GM23338 (cell line): ENCODE data around the gene GSX1. TPM values are rescaled to one million over a fixed set of nuclear protein-coding genes. Genes with fewer than 3 reads are reported as not detected.

Experiments used
- ATAC-seq: fragments of 200-7000 bp; cut with Tn5 transposase; 3 replicates; pipeline ENCODE4 v1.9.1; 2020
- DNase-seq: peaks from one replicate; pipeline ENCODE4 v3.0.0-alpha.2; 2015; ENCODE audit warnings: low spot score
- H2AFZ ChIP-seq: fragments of 200-600 bp; sonication (generic); 2 replicates; pipeline ENCODE4 v1.8.0; 2016; ENCODE audit warnings: antibody characterized with exemption, mild to moderate bottlenecking, moderate library complexity
- H3F3A ChIP-seq: fragments of 200-600 bp; sonication (generic); replicated peaks from 2 replicates; pipeline ENCODE4 v1.8.0; 2017; ENCODE audit warnings: antibody characterized with exemption, mixed run types, low read depth
- H3K27ac ChIP-seq: fragments of 200-600 bp; sonication (generic); 2 replicates; pipeline ENCODE4 v1.6.1; 2016; ENCODE audit warnings: low read depth
- H3K27me3 ChIP-seq: fragments of 200-600 bp; sonication (generic); 2 replicates; pipeline ENCODE4 v1.8.0; 2016; ENCODE audit warnings: mild to moderate bottlenecking, mixed run types, moderate library complexity; ENCODE audit not compliant: insufficient read depth
- H3K36me3 ChIP-seq: fragments of 200-600 bp; sonication (generic); 2 replicates; pipeline ENCODE4 v1.8.0; 2016; ENCODE audit warnings: mild to moderate bottlenecking; ENCODE audit not compliant: insufficient read depth
- H3K4me1 ChIP-seq: fragments of 200-600 bp; sonication (generic); 2 replicates; pipeline ENCODE4 v1.8.0; 2016; ENCODE audit warnings: mild to moderate bottlenecking, moderate library complexity; ENCODE audit not compliant: insufficient read depth
- H3K4me2 ChIP-seq: fragments of 200-600 bp; sonication (generic); 2 replicates; pipeline ENCODE4 v1.7.1; 2017; ENCODE audit warnings: mixed run types
- H3K4me3 ChIP-seq: fragments of 200-600 bp; sonication (generic); 2 replicates; pipeline ENCODE4 v1.6.1; 2016; ENCODE audit warnings: mixed run types
- H3K79me2 ChIP-seq: fragments of 200-600 bp; sonication (generic); replicated peaks from 2 replicates; pipeline ENCODE4 v1.8.0; 2017; ENCODE audit warnings: mild to moderate bottlenecking; ENCODE audit not compliant: insufficient read depth
- H3K9me2 ChIP-seq: fragments of 200-600 bp; sonication (generic); 2 replicates; pipeline ENCODE4 v1.8.0; 2017; ENCODE audit not compliant: insufficient read depth
- H4K20me1 ChIP-seq: fragments of 200-600 bp; sonication (generic); replicated peaks from 2 replicates; pipeline ENCODE4 v1.8.0; 2017; ENCODE audit warnings: mild to moderate bottlenecking; ENCODE audit not compliant: insufficient read depth
- H3K27ac Mint-ChIP-seq: 2 replicates; pipeline ENCODE4 v1.8.0; 2020; ENCODE audit warnings: inconsistent platforms, mild to moderate bottlenecking, moderate library complexity, mixed read lengths
- H3K27me3 Mint-ChIP-seq: 3 replicates; pipeline ENCODE4 v1.8.0; 2022; ENCODE audit warnings: low read depth, mild to moderate bottlenecking, moderate library complexity, mixed read lengths, inconsistent platforms; ENCODE audit not compliant: insufficient read depth, poor library complexity
- H3K36me3 Mint-ChIP-seq: 3 replicates; pipeline ENCODE4 v1.8.0; 2021; ENCODE audit warnings: low read depth, mild to moderate bottlenecking, inconsistent platforms, moderate library complexity, mixed read lengths
- H3K4me1 Mint-ChIP-seq: 3 replicates; pipeline ENCODE4 v1.8.0; 2020; ENCODE audit warnings: mild to moderate bottlenecking, inconsistent platforms, mixed read lengths
- H3K4me3 Mint-ChIP-seq: 3 replicates; pipeline ENCODE4 v1.8.0; 2021; ENCODE audit warnings: moderate library complexity, mild to moderate bottlenecking, inconsistent platforms, mixed read lengths
- H3K9me3 Mint-ChIP-seq: 3 replicates; pipeline ENCODE4 v1.8.0; 2020; ENCODE audit warnings: moderate library complexity, mild to moderate bottlenecking, inconsistent platforms, mixed read lengths
- EZH2 ChIP-seq: fragments of 200-600 bp; sonication (generic); IDR thresholded peaks from one replicate; pipeline ENCODE4 v1.8.0; 2017; ENCODE audit warnings: antibody characterized with exemption, mild to moderate bottlenecking, low read depth; ENCODE audit not compliant: unreplicated experiment
- JUNB ChIP-seq: IDR thresholded peaks from one replicate; pipeline ENCODE4 v1.6.1; 2016; ENCODE audit warnings: antibody characterized with exemption; ENCODE audit not compliant: unreplicated experiment
- POLR2AphosphoS5 ChIP-seq: IDR thresholded peaks from 2 replicates; pipeline ENCODE4 v1.6.1; 2016; ENCODE audit warnings: antibody characterized with exemption, low read depth
- STAT1 ChIP-seq: IDR thresholded peaks from one replicate; pipeline ENCODE4 v1.6.1; 2016; ENCODE audit warnings: antibody characterized with exemption; ENCODE audit not compliant: unreplicated experiment
- polyA plus RNA-seq: library from polyadenylated mRNA; unstranded; fragments of >200 nt; fragmentation: Nextera tagmentation; extraction: Ambion mirVana; gene quantifications from 2 replicates; pipeline ENCODE4 v1.2.1, GENCODE V29; 2016
- small RNA-seq: library from RNA; depleted of rRNA; stranded (forward); fragments of <200 nt; gene quantifications from one replicate; pipeline ENCODE3, GENCODE V24; 2014; ENCODE audit warnings: low replicate concordance
- total RNA-seq: library from RNA; depleted of rRNA; stranded (reverse); fragments of >200 nt; shearing (Covaris generic); gene quantifications from 2 replicates; pipeline ENCODE4 v1.2.3, GENCODE V29; 2014; rRNA removed
- TF ChIP-seq, protein P1 (sequence below), 2 experiments: fragments of 200-600 bp in 1 of 2; sonication (generic) in 1 of 2; conservative IDR thresholded peaks; 2 replicates each; pipeline versions ENCODE4 v1.5.1 to v1.6.1; 2016 to 2017; ENCODE audit warnings: antibody characterized with exemption in 2 of 2, low read depth in 2 of 2, mild to moderate bottlenecking in 2 of 2, moderate library complexity in 1 of 2
- TF ChIP-seq, protein P2 (sequence below): IDR thresholded peaks from 2 replicates; pipeline ENCODE4 v1.6.1; 2016; ENCODE audit warnings: antibody characterized with exemption

The GSX1 gene
- total and polyA plus RNA-seq, 2 experiments from 2014 or later, result not detected

DNA sequence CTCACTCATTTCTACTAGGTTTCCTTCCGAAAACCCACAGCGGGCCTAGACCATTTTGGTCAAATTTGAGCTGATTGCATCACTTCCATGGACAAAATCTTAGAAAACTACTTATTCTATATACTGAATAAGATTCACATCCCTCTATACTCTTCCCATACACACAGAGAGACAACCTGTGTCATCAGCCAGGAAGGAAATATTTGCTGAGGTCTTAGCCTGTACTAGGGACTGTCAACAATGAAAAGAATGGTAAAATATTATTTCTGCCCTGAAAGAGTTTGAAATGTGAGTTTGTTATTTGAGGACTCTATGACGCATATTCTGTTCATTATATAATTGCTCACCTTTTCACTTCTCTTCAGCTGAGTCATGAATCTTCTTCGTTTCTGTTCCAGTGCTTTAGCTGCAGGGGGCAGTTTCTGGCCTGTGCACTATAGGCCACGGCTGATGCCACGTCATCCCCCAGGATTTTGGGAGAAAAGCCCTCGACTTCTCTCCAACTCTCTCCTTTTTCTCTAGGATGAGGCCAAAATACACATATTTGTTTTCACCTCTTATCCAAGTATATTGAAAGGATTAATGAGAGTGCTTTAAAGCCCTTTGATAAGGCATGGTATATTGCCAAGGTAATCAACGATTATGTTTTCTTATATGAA, 47.7 kb downstream of the GSX1 start:
- Mint-ChIP-seq H3K4me3 (no peak overlapping the region), H3K27ac (no peak overlapping the region), H3K4me1 (no peaks in the 10 kb centered on the region), H3K36me3 (no peaks in the 10 kb centered on the region), H3K9me3 (no peaks in the 10 kb centered on the region), H3K27me3 (peaks cover 3% of the 10 kb centered on the region)
- Histone ChIP-seq H3K27me3 (0 out of 2 replicates have a peak, but pooled peaks cover 3% of the 10 kb centered on the region), H3K4me2 (no peak overlapping the region), H3F3A (no peaks in the 10 kb centered on the region), H3K9me2 (no peaks in the 10 kb centered on the region; the same call in 1 of the 2 replicates), H3K4me3 (no peak overlapping the region), H4K20me1 (no peaks in the 10 kb centered on the region), H2AFZ (no peak overlapping the region), H3K27ac (no peak overlapping the region), H3K36me3 (no peaks in the 10 kb centered on the region), H3K79me2 (no peaks in the 10 kb centered on the region), H3K4me1 (no peaks in the 10 kb centered on the region)
- ATAC-seq (no peak), DNase-seq (no peak)
- no peak for TF ChIP-seq JUNB

DNA sequence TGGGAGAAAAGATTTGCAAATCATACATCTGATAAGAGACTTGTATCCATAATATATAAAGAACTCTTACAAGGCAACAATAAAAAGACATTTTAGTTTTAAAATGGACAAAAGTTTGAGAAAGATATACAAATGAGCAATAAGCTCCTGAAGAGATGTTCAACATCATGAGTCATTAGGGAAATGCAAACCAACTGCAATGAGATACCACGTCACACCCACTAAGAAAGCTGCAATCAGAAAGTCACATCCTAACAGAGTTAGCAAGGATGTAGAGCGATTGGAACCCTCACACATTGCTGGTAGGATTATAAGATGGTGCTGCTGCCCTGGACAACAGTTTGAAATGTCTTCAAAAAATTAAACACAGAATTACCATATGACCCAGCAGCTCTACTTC, 50.3 kb downstream of the GSX1 start:
- H3K27me3 ChIP-seq, result 0 out of 2 replicates have a peak, but pooled peaks cover 4% of the 10 kb centered on the region
- no peak overlapping the region for H3K4me3 ChIP-seq
- no peaks in the 10 kb centered on the region for H3K9me3 Mint-ChIP-seq
- peaks cover 3% of the 10 kb centered on the region for H3K27me3 Mint-ChIP-seq
- H3K4me1 ChIP-seq, result no peaks in the 10 kb centered on the region
- no peak overlapping the region for H3K27ac ChIP-seq
- H3K4me2 ChIP-seq, result no peak overlapping the region
- no peaks in the 10 kb centered on the region for H3K79me2 ChIP-seq
- H3F3A ChIP-seq, result no peaks in the 10 kb centered on the region
- no peaks in the 10 kb centered on the region for H3K36me3 ChIP-seq
- ATAC-seq (no peak), DNase-seq (no peak)
- no peak overlapping the region for H3K4me3 Mint-ChIP-seq
- no peak overlapping the region for H3K27ac Mint-ChIP-seq
- H2AFZ ChIP-seq, result no peak overlapping the region
- TF ChIP-seq, protein P1, sequence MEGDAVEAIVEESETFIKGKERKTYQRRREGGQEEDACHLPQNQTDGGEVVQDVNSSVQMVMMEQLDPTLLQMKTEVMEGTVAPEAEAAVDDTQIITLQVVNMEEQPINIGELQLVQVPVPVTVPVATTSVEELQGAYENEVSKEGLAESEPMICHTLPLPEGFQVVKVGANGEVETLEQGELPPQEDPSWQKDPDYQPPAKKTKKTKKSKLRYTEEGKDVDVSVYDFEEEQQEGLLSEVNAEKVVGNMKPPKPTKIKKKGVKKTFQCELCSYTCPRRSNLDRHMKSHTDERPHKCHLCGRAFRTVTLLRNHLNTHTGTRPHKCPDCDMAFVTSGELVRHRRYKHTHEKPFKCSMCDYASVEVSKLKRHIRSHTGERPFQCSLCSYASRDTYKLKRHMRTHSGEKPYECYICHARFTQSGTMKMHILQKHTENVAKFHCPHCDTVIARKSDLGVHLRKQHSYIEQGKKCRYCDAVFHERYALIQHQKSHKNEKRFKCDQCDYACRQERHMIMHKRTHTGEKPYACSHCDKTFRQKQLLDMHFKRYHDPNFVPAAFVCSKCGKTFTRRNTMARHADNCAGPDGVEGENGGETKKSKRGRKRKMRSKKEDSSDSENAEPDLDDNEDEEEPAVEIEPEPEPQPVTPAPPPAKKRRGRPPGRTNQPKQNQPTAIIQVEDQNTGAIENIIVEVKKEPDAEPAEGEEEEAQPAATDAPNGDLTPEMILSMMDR (conservative IDR thresholded peaks at IDR 0.05; ENCODE audit: low read depth in 2 of 2), result no peak
- TF ChIP-seq EZH2, result no peak
- TF ChIP-seq, protein P2, sequence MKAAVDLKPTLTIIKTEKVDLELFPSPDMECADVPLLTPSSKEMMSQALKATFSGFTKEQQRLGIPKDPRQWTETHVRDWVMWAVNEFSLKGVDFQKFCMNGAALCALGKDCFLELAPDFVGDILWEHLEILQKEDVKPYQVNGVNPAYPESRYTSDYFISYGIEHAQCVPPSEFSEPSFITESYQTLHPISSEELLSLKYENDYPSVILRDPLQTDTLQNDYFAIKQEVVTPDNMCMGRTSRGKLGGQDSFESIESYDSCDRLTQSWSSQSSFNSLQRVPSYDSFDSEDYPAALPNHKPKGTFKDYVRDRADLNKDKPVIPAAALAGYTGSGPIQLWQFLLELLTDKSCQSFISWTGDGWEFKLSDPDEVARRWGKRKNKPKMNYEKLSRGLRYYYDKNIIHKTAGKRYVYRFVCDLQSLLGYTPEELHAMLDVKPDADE, result no peak
- TF ChIP-seq STAT1, result no peak
- no peak for TF ChIP-seq POLR2AphosphoS5
- H3K9me2 ChIP-seq, result peaks cover 4% of the 10 kb centered on the region; the same call in 1 of the 2 replicates
- H3K4me1 Mint-ChIP-seq, result no peaks in the 10 kb centered on the region
- no peaks in the 10 kb centered on the region for H4K20me1 ChIP-seq
- no peaks in the 10 kb centered on the region for H3K36me3 Mint-ChIP-seq

Small RNAs within 50 kb of the gene (small RNA-seq; reads per million reads assigned to genes)
- not detected for gene RNU6-73P

Other genes with a start within 250 kb of the GSX1 start
- gene LNX2, start 172.0 kb upstream of the GSX1 start, total RNA-seq, result 17.3 and 18.0 TPM in 2 replicates
- 3.4 and 3.7 TPM in 2 replicates for gene LNX2, start 172.0 kb upstream of the GSX1 start, polyA plus RNA-seq
- 177 and 226 TPM in 2 replicates for gene POLR1D, start 170.6 kb upstream of the GSX1 start, total RNA-seq
- gene POLR1D, start 170.6 kb upstream of the GSX1 start, polyA plus RNA-seq, result 193 and 197 TPM in 2 replicates
- gene PDX1, start 127.5 kb downstream of the GSX1 start, total RNA-seq, result not detected in 2 replicates
- gene PDX1, start 127.5 kb downstream of the GSX1 start, polyA plus RNA-seq, result not detected in 2 replicates
- not detected in 2 replicates for gene CDX2, start 176.8 kb downstream of the GSX1 start, total RNA-seq
- 0.12 TPM in 1 of 2 replicates, not detected in the other for gene CDX2, start 176.8 kb downstream of the GSX1 start, polyA plus RNA-seq
- gene URAD, start 196.2 kb downstream of the GSX1 start, total RNA-seq, result not detected in 2 replicates
- gene URAD, start 196.2 kb downstream of the GSX1 start, polyA plus RNA-seq, result not detected in 2 replicates